Measurements from ENCODE around the gene ZNF506. TPM values are rescaled to one million over a fixed set of nuclear protein-coding genes. Genes with fewer than 3 reads are reported as not detected.

Gene ZNF506
- total RNA-seq, 1 experiment from 2014 or later, result 3.0 TPM

- Histone ChIP-seq H3K9ac (ENCODE audit: extremely low read depth, insufficient read length, low read length) (peak overlapping the region; percentile 56), H3K27me3 (ENCODE audit: insufficient read depth, low read length) (no peaks in the 10 kb centered on the region), H3T11ph (ENCODE audit: low read length) (no peak overlapping the region), H3K9me3 (ENCODE audit: control insufficient read depth, low read depth, low read length) (no peaks in the 10 kb centered on the region), H3K4me2 (ENCODE audit: insufficient read depth, insufficient read length, low read length) (peak overlapping the region; percentile 86), H4K5ac (ENCODE audit: insufficient read length, low read depth, low read length) (no peak overlapping the region), H4K20me1 (ENCODE audit: control insufficient read depth, insufficient read depth, insufficient read length) (no peaks in the 10 kb centered on the region), H3K23me2 (ENCODE audit: insufficient read length, low read depth, low read length, poor library complexity, severe bottlenecking) (peaks cover 15% of the 10 kb centered on the region), H3K4ac (ENCODE audit: low read depth, low read length) (no peak overlapping the region), H2BK120ac (ENCODE audit: low read depth, low read length, poor library complexity, severe bottlenecking) (no peak overlapping the region), H2BK20ac (ENCODE audit: low read depth, low read length, poor library complexity, severe bottlenecking) (no peak overlapping the region), H2BK15ac (ENCODE audit: low read depth, low read length) (no peak overlapping the region), H2BK5ac (ENCODE audit: insufficient read length, low read length) (no peak overlapping the region), H2AFZ (ENCODE audit: low read length) (no peak overlapping the region), H3K4me1 (ENCODE audit: insufficient read depth, low read length) (no peaks in the 10 kb centered on the region; the same call in 1 of the 2 replicates), H3K79me2 (ENCODE audit: insufficient read depth, low read length) (no peaks in the 10 kb centered on the region), H4K8ac (replicated peaks; ENCODE audit: insufficient read length, low read depth, low read length) (no peak overlapping the region), H3K27ac (ENCODE audit: insufficient read length, low read depth, low read length) (no peak overlapping the region), H3K23ac (ENCODE audit: insufficient read length, low read depth, low read length) (no peak overlapping the region), H2AK5ac (ENCODE audit: insufficient read length, low read length) (no peak overlapping the region), H4K91ac (ENCODE audit: insufficient read length, low read depth, low read length) (no peak overlapping the region), H2BK12ac (ENCODE audit: insufficient read length, low read depth, low read length) (no peak overlapping the region), H3K56ac (ENCODE audit: insufficient read length, low read depth, low read length) (no peak overlapping the region), H3K18ac (ENCODE audit: insufficient read length, low read depth, low read length) (no peak overlapping the region), H3K14ac (ENCODE audit: insufficient read depth, low read length) (no peak overlapping the region), H3K79me1 (ENCODE audit: insufficient read depth, low read depth, low read length, poor library complexity, severe bottlenecking) (peaks cover 4% of the 10 kb centered on the region)
- H3K4me3 Mint-ChIP-seq, result peak overlapping the region; percentile 97
- peaks cover 14 to 18% of the 10 kb centered on the region in 2 experiments for H3K4me1 Mint-ChIP-seq
- H3K27me3 Mint-ChIP-seq (ENCODE audit: low read depth), result no peaks in the 10 kb centered on the region
- peaks cover 13 to 19% (median 17%) of the 10 kb centered on the region in 3 experiments; a peak in 6 of 7 replicates for H3K36me3 Mint-ChIP-seq (ENCODE audit: insufficient read depth in 1 of 3, low read depth in 3 of 3)
- WGBS (ENCODE audit: extremely low coverage, insufficient read length, low lambda C conversion rate), result no CpG with 5 or more reads among the region's 36 CpGs
- peaks cover 0 to 3% of the 10 kb centered on the region in 2 experiments; a peak in 2 of 5 replicates for H3K9me3 Mint-ChIP-seq
- TF ChIP-seq, protein P1, sequence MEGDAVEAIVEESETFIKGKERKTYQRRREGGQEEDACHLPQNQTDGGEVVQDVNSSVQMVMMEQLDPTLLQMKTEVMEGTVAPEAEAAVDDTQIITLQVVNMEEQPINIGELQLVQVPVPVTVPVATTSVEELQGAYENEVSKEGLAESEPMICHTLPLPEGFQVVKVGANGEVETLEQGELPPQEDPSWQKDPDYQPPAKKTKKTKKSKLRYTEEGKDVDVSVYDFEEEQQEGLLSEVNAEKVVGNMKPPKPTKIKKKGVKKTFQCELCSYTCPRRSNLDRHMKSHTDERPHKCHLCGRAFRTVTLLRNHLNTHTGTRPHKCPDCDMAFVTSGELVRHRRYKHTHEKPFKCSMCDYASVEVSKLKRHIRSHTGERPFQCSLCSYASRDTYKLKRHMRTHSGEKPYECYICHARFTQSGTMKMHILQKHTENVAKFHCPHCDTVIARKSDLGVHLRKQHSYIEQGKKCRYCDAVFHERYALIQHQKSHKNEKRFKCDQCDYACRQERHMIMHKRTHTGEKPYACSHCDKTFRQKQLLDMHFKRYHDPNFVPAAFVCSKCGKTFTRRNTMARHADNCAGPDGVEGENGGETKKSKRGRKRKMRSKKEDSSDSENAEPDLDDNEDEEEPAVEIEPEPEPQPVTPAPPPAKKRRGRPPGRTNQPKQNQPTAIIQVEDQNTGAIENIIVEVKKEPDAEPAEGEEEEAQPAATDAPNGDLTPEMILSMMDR (conservative IDR thresholded peaks at IDR 0.05), result no peak
- peak overlapping the region; percentile 85 to 98 (median 93); a peak in 6 of 7 replicates for H3K27ac Mint-ChIP-seq
- DNase-seq, result peak; percentile 100
Measured at GRCh38 chr19:19776206-19777008, 45.1 kb downstream of the ZNF506 start.
